Calu3 (cell line): ENCODE measurements around the gene CCL28. TPM values are rescaled to one million over a fixed set of nuclear protein-coding genes. Genes with fewer than 3 reads are reported as not detected.
A peak's percentile ranks its signal among the peaks of the same experiment; 100 is the strongest.
"Not testable (repeated sequence)": the region's sequence is repeated elsewhere in the genome, so short reads cannot be mapped to it uniquely, and the experiment has no call there.

Source experiments
- BruUV-seq: library from RNA; stranded (reverse); fragments of 400-500 nt; replicated peaks from 2 replicates; lab custom pipeline; 2021; lab: Mats Ljungman, UMichigan
- CTCF ChIA-PET: fragments of 300-600 bp; sonication (Branson Sonifier 250); formaldehyde crosslinking; loops from one replicate; lab custom pipeline; 2022; ENCODE audit warnings: antibody characterized with exemption; lab: Charles Lee
- DNase-seq: peaks from one replicate; pipeline ENCODE4 v3.0.0; 2022
- H3K27ac Mint-ChIP-seq: one replicate; pipeline ENCODE4 v1.8.0; 2022; ENCODE audit warnings: mixed read lengths; ENCODE audit not compliant: unreplicated experiment
- H3K27me3 Mint-ChIP-seq: one replicate; pipeline ENCODE4 v1.8.0; 2022; ENCODE audit warnings: mixed read lengths; ENCODE audit not compliant: unreplicated experiment
- H3K36me3 Mint-ChIP-seq: one replicate; pipeline ENCODE4 v1.8.0; 2022; ENCODE audit warnings: mild to moderate bottlenecking, moderate library complexity, mixed read lengths; ENCODE audit not compliant: insufficient read depth, unreplicated experiment
- H3K4me1 Mint-ChIP-seq: one replicate; pipeline ENCODE4 v1.8.0; 2022; ENCODE audit warnings: mild to moderate bottlenecking, low read depth, mixed read lengths; ENCODE audit not compliant: unreplicated experiment
- H3K4me3 Mint-ChIP-seq: one replicate; pipeline ENCODE4 v1.8.0; 2022; ENCODE audit warnings: mild to moderate bottlenecking, low read depth, moderate library complexity, mixed read lengths; ENCODE audit not compliant: unreplicated experiment
- H3K9me3 Mint-ChIP-seq: one replicate; pipeline ENCODE4 v1.8.0; 2022; ENCODE audit warnings: low read depth, mixed read lengths; ENCODE audit not compliant: unreplicated experiment
- CTCF ChIP-seq: fragments of 200-600 bp; IDR thresholded peaks from one replicate; pipeline ENCODE4 v1.8.0; 2022; ENCODE audit warnings: antibody characterized with exemption; ENCODE audit not compliant: unreplicated experiment
- intact Hi-C: fragments of 100-400 bp; cut with micrococcal nuclease; formaldehyde crosslinking; loops from one replicate; pipeline ENCODE4 v1.10.0; 2022; ENCODE audit not compliant: unreplicated experiment
- total RNA-seq: library from RNA; stranded (reverse); gene quantifications from 2 replicates; pipeline ENCODE4 v1.2.3, GENCODE V29; 2022

The CCL28 gene
- total RNA-seq, 1 experiment from 2014 or later: 12.2 TPM

- no peaks in the 10 kb centered on the region for H3K27me3 Mint-ChIP-seq
- no peak overlapping the region for H3K4me3 Mint-ChIP-seq
- H3K9me3 Mint-ChIP-seq: peaks cover 9% of the 10 kb centered on the region
- no peak overlapping the region for H3K27ac Mint-ChIP-seq
- CTCF ChIA-PET: no interaction called here
- DNase-seq: no peak
- peaks cover 52% of the 10 kb centered on the region for H3K4me1 Mint-ChIP-seq
- intact Hi-C loops: no loop called here
- no TSS peak for BruUV-seq
- TF ChIP-seq CTCF: no peak
- H3K36me3 Mint-ChIP-seq: peaks cover 12% of the 10 kb centered on the region
Observed at GRCh38 chr5:43369651-43370050, 42.5 kb downstream of the CCL28 start.

GRCh38 chr5:43367909-43368669 lies 44.1 kb downstream of the CCL28 start:
- DNase-seq: peak; percentile 46

GRCh38 chr5:43367453-43367852 lies 44.7 kb downstream of the CCL28 start:
- Mint-ChIP-seq H3K9me3 (peaks cover 9% of the 10 kb centered on the region), H3K27ac (peak overlapping the region; percentile 95), H3K27me3 (no peaks in the 10 kb centered on the region), H3K36me3 (peaks cover 12% of the 10 kb centered on the region), H3K4me1 (peaks cover 52% of the 10 kb centered on the region), H3K4me3 (peak overlapping the region; percentile 56)
- BruUV-seq: no TSS peak
- peak; percentile 81 for DNase-seq
- TF ChIP-seq CTCF: no peak
- CTCF ChIA-PET: interaction anchor here (0.6 to 1.6 kb wide), 4 partner anchors 54 to 174 kb away, joined by 3 to 5 read pairs (median 4); partner anchors contain the start of gene HMGCS1
- intact Hi-C loops: loop anchor here (2.0 kb wide), 1 partner anchor 53 kb away; no protein-coding TSS in a partner anchor

More at GRCh38 chr5:43367909-43368669, 44.1 kb downstream of the CCL28 start:
- Mint-ChIP-seq H3K27me3 (no peaks in the 10 kb centered on the region), H3K4me1 (peaks cover 52% of the 10 kb centered on the region), H3K27ac (peak overlapping the region; percentile 95), H3K36me3 (peaks cover 12% of the 10 kb centered on the region), H3K4me3 (peak overlapping the region; percentile 56), H3K9me3 (peaks cover 9% of the 10 kb centered on the region)
- no peak for TF ChIP-seq CTCF
- CTCF ChIA-PET: interaction anchor here (0.6 to 1.6 kb wide), 4 partner anchors 55 to 148 kb away, joined by 3 to 5 read pairs (median 4); partner anchors contain the start of gene HMGCS1
- intact Hi-C loops: loop anchor here (2.0 kb wide), 1 partner anchor 53 kb away; no protein-coding TSS in a partner anchor
- TSS peak; percentile 87 for BruUV-seq

GRCh38 chr5:43366680-43367246 lies 45.4 kb downstream of the CCL28 start:
- H3K27me3 Mint-ChIP-seq, H3K9me3 Mint-ChIP-seq, BruUV-seq, DNase-seq: not testable (repeated sequence)
- H3K27ac Mint-ChIP-seq: peak overlapping the region; percentile 95
- CTCF ChIA-PET: interaction anchor here (0.6 to 1.6 kb wide), 2 partner anchors 58 to 173 kb away, joined by 3 to 5 read pairs; no protein-coding TSS in a partner anchor
- peaks cover 49% of the 10 kb centered on the region for H3K4me1 Mint-ChIP-seq
- intact Hi-C loops: loop anchor here (2.0 kb wide), 1 partner anchor 52 kb away; no protein-coding TSS in a partner anchor
- H3K4me3 Mint-ChIP-seq: peak overlapping the region; percentile 56
- peaks cover 12% of the 10 kb centered on the region for H3K36me3 Mint-ChIP-seq

- CTCF ChIA-PET, H3K27ac Mint-ChIP-seq, intact Hi-C loops, BruUV-seq, H3K4me3 Mint-ChIP-seq, H3K27me3 Mint-ChIP-seq, DNase-seq: not testable (repeated sequence)
- Mint-ChIP-seq H3K9me3 (peaks cover 10% of the 10 kb centered on the region), H3K36me3 (peaks cover 12% of the 10 kb centered on the region), H3K4me1 (peaks cover 34% of the 10 kb centered on the region)
Observed at GRCh38 chr5:43365155-43365554, 47.0 kb downstream of the CCL28 start.
